Heart left ventricle (tissue), 13 donors: Measurements from ENCODE around the gene ARL6IP1.

ENCODE experiments used
- CTCF ChIP-seq, 12 donors: fragments of 200-600 bp; sonication (generic) in 4 of 12; IDR thresholded peaks; one replicate each; pipeline versions ENCODE4 v1.5.0 to v1.8.0; 2018 to 2022; ENCODE audit warnings: antibody characterized with exemption in 12 of 12, mild to moderate bottlenecking in 5 of 12
- POLR2A ChIP-seq, 2 donors: fragments of 450-650 bp; IDR thresholded peaks; one replicate each; pipeline ENCODE4 v1.6.1; 2017; ENCODE audit warnings: antibody characterized with exemption in 2 of 2, mild to moderate bottlenecking in 2 of 2, moderate library complexity in 2 of 2
- donor health status: ischemic (EF 13 %, LVEDD 7.1; RV severe dilation, severe dysfunction).
- donor health status: DM: no; HTN: yes; CAD: no.
- donor health status: DM: no; HTN: no; CAD: no.
- donor health status: ischemic (EF 25% LVEDD 6.9; RV normal size, moderate dysfunction).
- donor health status: ischemic (EF 25% LVEDD 5.7; RV mildly dilated, moderate dysfunction).
- donor health status: ischemic (EF 35%, LVEDD 5.7; RV mildly dilated, moderate dysfunction).
- donor health status: nonischemic (EF 11% LVEDD 7.7; RV severe dilation, severe dysfunction).
- donor health status: DM: yes; HTN: yes; CAD: no.
- donor health status: PGD.
- donor health status: ischemic (EF 29% LVEDD 5.4; RV normal size, mild dysfunction).
- donor health status: nonischemic (EF 23%, LVEDD 6.1; RV moderate dilation, normal function).

GRCh38 chr16:18829251-18829650 is 27.9 kb upstream of the ARL6IP1 start:
- TF ChIP-seq CTCF (IDR thresholded peaks at IDR 0.05) (no peak), POLR2A (IDR thresholded peaks at IDR 0.05) (no peak)
